Ishikawa (cell line): Measurements from ENCODE around the gene ARID3C.

Source experiments
- CEBPB ChIP-seq: IDR thresholded peaks from 2 replicates; pipeline ENCODE4 v1.6.1; 2012
- CREB1 ChIP-seq: IDR thresholded peaks from 2 replicates; pipeline ENCODE4 v1.6.1; 2012; ENCODE audit warnings: low read depth
- EGR1 ChIP-seq: IDR thresholded peaks from 2 replicates; pipeline ENCODE4 v1.6.1; 2012
- EP300 ChIP-seq: IDR thresholded peaks from 2 replicates; pipeline ENCODE4 v1.6.1; 2012; ENCODE audit warnings: borderline replicate concordance
- FOXM1 ChIP-seq: IDR thresholded peaks from 2 replicates; pipeline ENCODE4 v1.6.1; 2012; ENCODE audit warnings: low read depth, borderline replicate concordance
- MAX ChIP-seq: IDR thresholded peaks from 2 replicates; pipeline ENCODE4 v1.6.1; 2012
- NFIC ChIP-seq: IDR thresholded peaks from 2 replicates; pipeline ENCODE4 v1.6.1; 2012
- RAD21 ChIP-seq: IDR thresholded peaks from 2 replicates; pipeline ENCODE4 v1.6.1; 2012; ENCODE audit warnings: low read depth
- REST ChIP-seq: IDR thresholded peaks from 2 replicates; pipeline ENCODE4 v1.6.1; 2012; ENCODE audit warnings: low read depth, mild to moderate bottlenecking
- TAF1 ChIP-seq: IDR thresholded peaks from 2 replicates; pipeline ENCODE4 v1.6.1; 2012; ENCODE audit warnings: low read depth, mild to moderate bottlenecking
- TCF12 ChIP-seq: IDR thresholded peaks from 2 replicates; pipeline ENCODE4 v1.6.1; 2012; ENCODE audit warnings: low read depth
- TEAD4 ChIP-seq: IDR thresholded peaks from 2 replicates; pipeline ENCODE4 v1.6.1; 2012
- USF1 ChIP-seq: IDR thresholded peaks from 2 replicates; pipeline ENCODE4 v1.6.1; 2012
- YY1 ChIP-seq: IDR thresholded peaks from 2 replicates; pipeline ENCODE4 v1.6.1; 2012; ENCODE audit warnings: low read depth
- ZBTB7A ChIP-seq: IDR thresholded peaks from 2 replicates; pipeline ENCODE4 v1.6.1; 2012; ENCODE audit warnings: low read depth

Gene ARID3C

GRCh38 chr9:34584970-34585369 lies 43.9 kb downstream of the ARID3C start:
- TF ChIP-seq CEBPB: no peak
- no peak for TF ChIP-seq TAF1
- TF ChIP-seq MAX: no peak
- TF ChIP-seq EGR1: no peak
- TF ChIP-seq TEAD4: no peak
- TF ChIP-seq REST: no peak
- no peak for TF ChIP-seq TCF12
- TF ChIP-seq ZBTB7A: no peak
- TF ChIP-seq USF1: no peak
- no peak for TF ChIP-seq EP300
- TF ChIP-seq YY1: no peak
- TF ChIP-seq RAD21: no peak
- TF ChIP-seq FOXM1: no peak
- TF ChIP-seq NFIC: no peak
- TF ChIP-seq CREB1: no peak

GRCh38 chr9:34582787-34583186 lies 46.1 kb downstream of the ARID3C start:
- no peak for TF ChIP-seq RAD21
- TF ChIP-seq MAX: no peak

- TF ChIP-seq REST: no peak
- TF ChIP-seq CEBPB: no peak
- TF ChIP-seq TAF1: no peak
- no peak for TF ChIP-seq YY1
- TF ChIP-seq USF1: no peak
- no peak for TF ChIP-seq NFIC
- no peak for TF ChIP-seq FOXM1
- TF ChIP-seq ZBTB7A: no peak
- no peak for TF ChIP-seq EGR1
- TF ChIP-seq RAD21: no peak
- no peak for TF ChIP-seq TCF12
- no peak for TF ChIP-seq MAX
- TF ChIP-seq EP300: no peak
- no peak for TF ChIP-seq CREB1
- no peak for TF ChIP-seq TEAD4
These were observed 47.5 kb downstream of the ARID3C start for GRCh38 chr9:34581318-34581717.

GRCh38 chr9:34580358-34580757 lies 48.5 kb downstream of the ARID3C start:
- no peak for TF ChIP-seq REST
- no peak for TF ChIP-seq NFIC

- TF ChIP-seq CEBPB (no peak), USF1 (no peak), EGR1 (no peak), NFIC (no peak), TAF1 (no peak), TEAD4 (no peak), TCF12 (no peak)
These were observed 49.1 kb downstream of the ARID3C start for GRCh38 chr9:34579808-34580163.
